Activated CD4-positive, alpha-beta T cell treated with anti-CD3 and anti-CD28 coated beads, Interleukin-10, Interleukin-2, amounts not matched to agents 100 ng/mL and 50 ng/mL, durations not matched to agents 16 hours and 8 hours (primary cell): ENCODE data around the gene KAT2B.

Experiments
- DNase-seq: peaks from one replicate; pipeline ENCODE4 v3.0.0-alpha.2; 2020

KAT2B gene

GRCh38 chr3:20066850-20067617 is 26.8 kb downstream of the KAT2B start:
- DNase-seq, result no peak

- DNase-seq, result no peak
Observed at GRCh38 chr3:20068512-20069177, 28.4 kb downstream of the KAT2B start.

- DNase-seq, result no peak
Observed at GRCh38 chr3:20069178-20069532, 28.9 kb downstream of the KAT2B start.

GRCh38 chr3:20071175-20071574 is 30.9 kb downstream of the KAT2B start:
- DNase-seq, result no peak

GRCh38 chr3:20072422-20072821 is 32.2 kb downstream of the KAT2B start:
- DNase-seq, result no peak

- DNase-seq, result no peak
Observed at GRCh38 chr3:20073068-20073467, 32.8 kb downstream of the KAT2B start.

- DNase-seq, result no peak
Observed at GRCh38 chr3:20073683-20074082, 33.4 kb downstream of the KAT2B start.

GRCh38 chr3:20074226-20075063 is 34.2 kb downstream of the KAT2B start:
- DNase-seq, result no peak

- DNase-seq, result no peak
Observed at GRCh38 chr3:20075197-20075596, 35.0 kb downstream of the KAT2B start.

- no peak for DNase-seq
Observed at GRCh38 chr3:20076296-20076997, 36.2 kb downstream of the KAT2B start.

GRCh38 chr3:20077068-20077467 is 36.8 kb downstream of the KAT2B start:
- no peak for DNase-seq

- no peak for DNase-seq
Observed at GRCh38 chr3:20078194-20078714, 38.0 kb downstream of the KAT2B start.

GRCh38 chr3:20079621-20080020 is 39.4 kb downstream of the KAT2B start:
- no peak for DNase-seq

GRCh38 chr3:20080956-20081554 is 40.8 kb downstream of the KAT2B start:
- peak; percentile 46 for DNase-seq

- no peak for DNase-seq
Observed at GRCh38 chr3:20083253-20083652, 43.0 kb downstream of the KAT2B start.

GRCh38 chr3:20083953-20084352 is 43.7 kb downstream of the KAT2B start:
- DNase-seq, result no peak

GRCh38 chr3:20091331-20092047 is 51.2 kb downstream of the KAT2B start:
- DNase-seq, result no peak

- no peak for DNase-seq
Observed at GRCh38 chr3:20095470-20095869, 55.2 kb downstream of the KAT2B start.

- no peak for DNase-seq
Observed at GRCh38 chr3:20096135-20096685, 56.0 kb downstream of the KAT2B start.

- DNase-seq, result no peak
Observed at GRCh38 chr3:20097015-20097414, 56.8 kb downstream of the KAT2B start.

GRCh38 chr3:20099060-20099459 is 58.8 kb downstream of the KAT2B start:
- DNase-seq, result no peak
